Measurements from ENCODE around the gene ZNF649. TPM values are rescaled to one million over a fixed set of nuclear protein-coding genes. Genes with fewer than 3 reads are reported as not detected.
A peak's percentile ranks its signal among the peaks of the same experiment; 100 is the strongest.

The ZNF649 gene
- 10 to 100 TPM; 12.2 to 12.4 TPM for total RNA-seq
- 8.7 TPM for polyA plus RNA-seq (ENCODE audit: insufficient read depth, low read depth, low replicate concordance)
- long read RNA-seq, donor 1, transcript ZNF649-201 (5 exons, 3,197 nt): major isoform, 7 of 7 reads
- long read RNA-seq, donor 1, partial matches to known transcripts: 0 of 7 reads
- long read RNA-seq, donor 1, other reads (novel, unspliced or antisense): 0 of 7 reads
- long read RNA-seq, donor 2, transcript ZNF649-201 (5 exons, 3,197 nt): major isoform, 5 of 5 reads
- long read RNA-seq, donor 2, partial matches to known transcripts: 0 of 5 reads
- long read RNA-seq, donor 2, other reads (novel, unspliced or antisense): 0 of 5 reads

GRCh38 chr19:51904331-51905165 lies at the start of gene ZNF649:
TSS of gene ZNF649 (minus strand) at chr19:51905017. CDS start at chr19:51900107, 4,910 bp downstream.
- Histone ChIP-seq H3K9me3 (no peaks in the 10 kb centered on the region), H3K27ac (peak within 1 kb of the TSS; percentile 80 to 81), H3K27me3 (no peaks in the 10 kb centered on the region), H3K36me3 (ENCODE audit: low read depth, missing control alignments) (no peaks in the 10 kb centered on the region), H3K4me1 (peaks cover 9% of the 10 kb centered on the region), H3K4me3 (peak within 1 kb of the TSS; percentile 66 to 91)
- WGBS, 2 donors: 1 to 2% methylated on average over 40 to 43 of the region's 43 CpGs
- TF ChIP-seq POLR2A (IDR thresholded peaks at IDR 0.05) (no peak), CTCF (IDR thresholded peaks at IDR 0.05) (no peak)
- intact Hi-C loops (cut with DNase I; ENCODE audit: low total_unique reads): no loop called here
- peak; percentile 92 for DNase-seq

GRCh38 chr19:51948975-51949374 lies 44.2 kb upstream of the ZNF649 start:
- intact Hi-C loops (cut with DNase I; ENCODE audit: low total_unique reads): no loop called here
- Histone ChIP-seq H3K9me3 (no peaks in the 10 kb centered on the region), H3K4me1 (no peaks in the 10 kb centered on the region), H3K4me3 (peak overlapping the region; percentile 38 to 61), H3K36me3 (ENCODE audit: low read depth, missing control alignments) (no peaks in the 10 kb centered on the region), H3K27me3 (no peaks in the 10 kb centered on the region), H3K27ac (peak overlapping the region; percentile 7 to 37)
- WGBS, 2 donors: 5 to 10% methylated on average over 12 to 25 of the region's 25 CpGs
- no peak for TF ChIP-seq POLR2A (IDR thresholded peaks at IDR 0.05)
- no peak for TF ChIP-seq CTCF (IDR thresholded peaks at IDR 0.05)
- DNase-seq: peak; percentile 91

GRCh38 chr19:51946602-51947001 lies 41.8 kb upstream of the ZNF649 start:
- no peak for DNase-seq
- 93 to 98% methylated on average over 1 of the region's 1 CpG for WGBS, 2 donors
- no peaks in the 10 kb centered on the region for H3K36me3 ChIP-seq (ENCODE audit: low read depth, missing control alignments)

GRCh38 chr19:51944798-51945552 lies 40.2 kb upstream of the ZNF649 start:
- H3K36me3 ChIP-seq (ENCODE audit: low read depth, missing control alignments): no peaks in the 10 kb centered on the region
- TF ChIP-seq POLR2A (IDR thresholded peaks at IDR 0.05) (no peak), CTCF (IDR thresholded peaks at IDR 0.05) (no peak)
- H3K27me3 ChIP-seq: no peaks in the 10 kb centered on the region
- no peak for DNase-seq
- H3K9me3 ChIP-seq: no peaks in the 10 kb centered on the region
- 97% methylated on average over 7 of the region's 7 CpGs for WGBS, 2 donors
- H3K4me3 ChIP-seq: no peak overlapping the region
- no peaks in the 10 kb centered on the region for H3K4me1 ChIP-seq
- H3K27ac ChIP-seq: no peak overlapping the region
- intact Hi-C loops (cut with DNase I; ENCODE audit: low total_unique reads): no loop called here

More at GRCh38 chr19:51946602-51947001, 41.8 kb upstream of the ZNF649 start:
- Histone ChIP-seq H3K27ac (no peak overlapping the region), H3K27me3 (no peaks in the 10 kb centered on the region), H3K4me1 (no peaks in the 10 kb centered on the region), H3K9me3 (no peaks in the 10 kb centered on the region), H3K4me3 (no peak overlapping the region)
- TF ChIP-seq POLR2A (IDR thresholded peaks at IDR 0.05): no peak
- no peak for TF ChIP-seq CTCF (IDR thresholded peaks at IDR 0.05)
- intact Hi-C loops (cut with DNase I; ENCODE audit: low total_unique reads): no loop called here
